K562 (cell line): ENCODE data around the gene PPP3CB. TPM values are rescaled to one million over a fixed set of nuclear protein-coding genes. Genes with fewer than 3 reads are reported as not detected.

Experiments
- BMI1 ChIP-seq: fragments of 150-350 bp; IDR thresholded peaks from 2 replicates; pipeline ENCODE4 v1.6.1; 2014; ENCODE audit warnings: low read length
- CBFA2T2 ChIP-seq: fragments of 450-650 bp; conservative IDR thresholded peaks from 2 replicates; pipeline ENCODE4 v1.6.1; 2017; ENCODE audit warnings: mild to moderate bottlenecking
- CSDE1 ChIP-seq, 2 experiments: fragments of 450-650 bp; IDR thresholded peaks; 2 replicates each; pipeline ENCODE4 v1.6.1; 2016; ENCODE audit warnings: mild to moderate bottlenecking in 1 of 2
- ESRRA ChIP-seq: fragments of 450-650 bp; IDR thresholded peaks from 2 replicates; pipeline ENCODE4 v1.6.1; 2014; ENCODE audit warnings: low read depth, mild to moderate bottlenecking, moderate library complexity, borderline replicate concordance
- KLF13 ChIP-seq: fragments of 450-650 bp; IDR thresholded peaks from 2 replicates; pipeline ENCODE4 v1.6.1; 2016; ENCODE audit warnings: missing genetic modification characterization, low read depth, mild to moderate bottlenecking, missing compliant biosample characterization, moderate library complexity, borderline replicate concordance
- NCOA6 ChIP-seq: fragments of 450-650 bp; IDR thresholded peaks from 2 replicates; pipeline ENCODE4 v1.6.1; 2017; ENCODE audit warnings: mild to moderate bottlenecking
- PHB ChIP-seq: fragments of 250-450 bp; sonication (Bioruptor Pico); IDR thresholded peaks from 2 replicates; pipeline ENCODE4 v1.5.0; 2021
- POLR3G ChIP-seq: IDR thresholded peaks from 2 replicates; pipeline ENCODE4 v1.6.1; 2011; ENCODE audit not compliant: insufficient read length, insufficient replicate concordance; ENCODE audit errors: extremely low read depth
- STAT5A ChIP-seq: IDR thresholded peaks from 2 replicates; pipeline ENCODE4 v1.6.1; 2012; ENCODE audit warnings: low read length, inconsistent platforms, borderline replicate concordance
- VEZF1 ChIP-seq: fragments of 200-800 bp; sonication (Bioruptor generic); IDR thresholded peaks from 2 replicates; pipeline ENCODE4 v1.6.1; 2017; ENCODE audit warnings: missing genetic modification characterization, missing compliant biosample characterization
- ZSCAN29 ChIP-seq: fragments of 450-650 bp; IDR thresholded peaks from 2 replicates; pipeline ENCODE4 v1.6.1; 2017
- ZSCAN32 ChIP-seq: fragments of 450-650 bp; formaldehyde crosslinking; IDR thresholded peaks from 2 replicates; pipeline ENCODE4 v1.4.0; 2020; ENCODE audit warnings: mild to moderate bottlenecking, moderate library complexity
- polyA plus RNA-seq, 8 experiments: library from polyadenylated mRNA; depleted of rRNA in 4 of 8; stranded (reverse) in 5 of 8; unstranded in 3 of 8; fragments of >200 nt; fragmentation: Nextera tagmentation in 2 of 8; fragmentation: Illumina TruSeq in 1 of 8; extraction: Ambion mirVana in 2 of 8; extraction: Trizol in 1 of 8; gene quantifications; 2 replicates each; pipeline versions ENCODE4 v1.2.1 to v1.2.3, GENCODE V29; 2011 to 2014; ENCODE audit warnings: inconsistent platforms in 1 of 8, missing spikeins in 1 of 8
- total RNA-seq, 7 experiments: library from RNA; depleted of rRNA in 6 of 7; stranded (reverse); fragments of >200 nt in 6 of 7; fragmentation: Illumina TruSeq in 2 of 7; extraction: Trizol in 2 of 7; gene quantifications; 2 replicates each; pipeline versions ENCODE4 v1.2.1 to v1.2.3, GENCODE V29; 2011 to 2021; ENCODE audit warnings: low replicate concordance in 1 of 7
- TF ChIP-seq, protein P1 (sequence below): fragments of 250-450 bp; sonication (Bioruptor Pico); IDR thresholded peaks from 2 replicates; pipeline ENCODE4 v1.5.0; 2021; ENCODE audit warnings: mild to moderate bottlenecking, moderate library complexity
- TF ChIP-seq, protein P2 (sequence below): fragments of 450-650 bp; IDR thresholded peaks from 2 replicates; pipeline ENCODE4 v1.6.1; 2016
- TF ChIP-seq, protein P3 (sequence below): fragments of 250-450 bp; sonication (Bioruptor Pico); IDR thresholded peaks from 2 replicates; pipeline ENCODE4 v1.8.0; 2022; ENCODE audit warnings: inconsistent platforms, mild to moderate bottlenecking, moderate library complexity, borderline replicate concordance
- TF ChIP-seq, protein P4 (sequence below), 2 experiments: fragments of 250-450 bp in 1 of 2; fragments of 450-650 bp in 1 of 2; sonication (Bioruptor Pico) in 1 of 2; IDR thresholded peaks; 2 replicates each; pipeline versions ENCODE4 v1.6.1 to v1.8.0; 2016 to 2021; ENCODE audit warnings: mild to moderate bottlenecking in 2 of 2, moderate library complexity in 2 of 2, missing compliant biosample characterization in 1 of 2, missing genetic modification characterization in 1 of 2
- TF ChIP-seq, protein P5 (sequence below): sonication (generic); formaldehyde crosslinking; IDR thresholded peaks from 2 replicates; pipeline ENCODE4 v1.8.1; 2023; ENCODE audit warnings: mild to moderate bottlenecking, missing genetic modification reagents

The PPP3CB gene
- total and polyA plus RNA-seq, 9 of the 15 experiments (the other 6 are each of a cell fraction or from before 2014, with no cell fraction given), result 9.6 to 27.6 (median 17.8) TPM

DNA sequence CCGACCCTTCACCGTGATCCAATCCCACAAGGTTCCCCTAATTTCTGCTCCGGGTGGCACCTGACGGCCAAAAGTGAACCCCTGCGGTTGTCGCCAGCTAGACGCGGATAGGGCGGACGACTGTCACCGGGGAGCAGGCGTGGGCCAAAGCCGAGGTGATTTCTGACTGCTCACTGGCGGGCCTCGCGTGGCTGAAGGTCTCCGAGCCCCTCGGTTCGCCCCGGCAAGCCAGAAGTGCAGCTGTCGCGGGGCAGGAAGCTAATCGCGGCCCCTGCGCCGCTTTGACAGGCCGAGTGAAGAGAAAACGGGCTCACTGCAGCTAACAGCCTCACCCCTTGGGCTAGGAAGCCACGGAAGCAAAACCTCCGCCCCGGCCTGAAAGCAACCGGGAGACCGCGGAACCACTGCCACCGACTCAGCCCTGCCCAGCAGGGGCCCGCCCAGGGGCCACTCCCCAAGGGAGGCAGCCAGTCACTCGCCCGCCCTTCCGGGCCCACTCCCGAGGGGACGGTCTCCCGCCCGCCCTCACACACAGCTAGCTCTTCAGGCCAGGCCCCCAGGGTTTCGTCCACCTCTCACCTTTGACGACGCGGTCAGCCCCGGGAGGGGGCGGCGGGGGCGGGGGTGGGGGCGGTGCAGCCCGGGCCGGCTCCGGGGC, 469 bp downstream of the PPP3CB start (continued):
- TF ChIP-seq, protein P1, sequence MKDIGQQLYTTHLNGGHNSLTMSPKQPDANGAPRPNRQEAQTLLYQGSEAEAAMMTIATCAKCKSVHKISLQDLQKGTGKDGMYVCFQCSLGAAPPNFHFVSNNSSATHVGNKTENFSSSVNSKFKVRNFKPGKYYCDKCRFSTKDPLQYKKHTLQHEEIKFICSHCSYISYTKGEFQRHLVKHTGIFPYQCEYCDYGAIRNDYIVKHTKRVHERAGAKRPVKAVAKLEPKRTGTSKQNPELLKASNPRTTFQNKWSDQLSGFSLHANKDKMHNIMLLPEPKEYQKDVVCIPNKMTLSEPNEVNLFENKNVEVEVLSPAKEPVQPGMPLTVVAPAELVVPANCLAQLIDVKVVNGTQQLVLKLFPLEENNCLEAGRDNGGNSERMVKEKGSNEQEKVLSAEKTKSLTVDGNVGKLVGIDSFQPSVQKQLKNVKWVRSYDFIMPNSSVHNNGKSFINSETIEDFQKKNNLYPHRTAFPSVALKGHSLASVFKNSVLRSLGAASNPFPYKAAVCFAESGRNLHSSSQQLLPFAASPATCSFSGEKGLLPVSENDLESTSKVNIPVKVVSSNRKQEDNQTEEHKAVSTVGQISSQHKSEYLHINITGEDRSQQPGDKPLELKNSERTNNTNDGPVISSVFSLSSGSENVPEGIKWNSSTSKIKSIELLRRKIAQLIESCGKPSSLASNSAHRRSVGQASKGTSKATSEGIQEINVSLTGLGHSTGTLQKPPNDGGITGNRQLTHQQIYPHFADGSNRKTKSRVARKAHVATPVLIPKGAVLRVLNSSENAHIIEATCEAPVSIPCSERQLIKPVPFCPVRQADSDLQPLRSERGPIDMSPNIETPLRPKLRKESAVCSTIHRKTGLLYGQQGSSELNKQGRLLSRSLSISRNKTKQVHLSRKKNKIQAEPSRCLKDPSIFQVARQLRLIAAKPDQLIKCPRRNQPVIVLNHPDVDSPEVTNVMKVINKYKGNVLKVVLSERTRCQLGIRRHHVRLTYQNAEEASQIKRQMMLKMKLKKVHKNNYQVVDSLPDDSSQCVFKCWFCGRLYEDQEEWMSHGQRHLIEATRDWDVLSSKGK, result no peak
- TF ChIP-seq, protein P2, sequence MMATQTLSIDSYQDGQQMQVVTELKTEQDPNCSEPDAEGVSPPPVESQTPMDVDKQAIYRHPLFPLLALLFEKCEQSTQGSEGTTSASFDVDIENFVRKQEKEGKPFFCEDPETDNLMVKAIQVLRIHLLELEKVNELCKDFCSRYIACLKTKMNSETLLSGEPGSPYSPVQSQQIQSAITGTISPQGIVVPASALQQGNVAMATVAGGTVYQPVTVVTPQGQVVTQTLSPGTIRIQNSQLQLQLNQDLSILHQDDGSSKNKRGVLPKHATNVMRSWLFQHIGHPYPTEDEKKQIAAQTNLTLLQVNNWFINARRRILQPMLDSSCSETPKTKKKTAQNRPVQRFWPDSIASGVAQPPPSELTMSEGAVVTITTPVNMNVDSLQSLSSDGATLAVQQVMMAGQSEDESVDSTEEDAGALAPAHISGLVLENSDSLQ, result peak; percentile 54
- TF ChIP-seq PHB (CRISPR knock-in tag) (peak; percentile 80; the same call in 1 of the 2 replicates), CBFA2T2 (no peak), STAT5A (no peak), VEZF1 (CRISPR knock-in tag) (peak; percentile 97), POLR3G (no peak), ZSCAN32 (CRISPR knock-in tag) (no peak), KLF13 (peak; percentile 20; the same call in 1 of the 2 replicates), CSDE1 (IDR thresholded peaks at IDR 0.05) (no peak), ZSCAN29 (no peak), ESRRA (0 out of 2 replicates have a peak, but pooled peaks have one; percentile 41), NCOA6 (no peak), BMI1 (no peak)
- TF ChIP-seq, protein P3, sequence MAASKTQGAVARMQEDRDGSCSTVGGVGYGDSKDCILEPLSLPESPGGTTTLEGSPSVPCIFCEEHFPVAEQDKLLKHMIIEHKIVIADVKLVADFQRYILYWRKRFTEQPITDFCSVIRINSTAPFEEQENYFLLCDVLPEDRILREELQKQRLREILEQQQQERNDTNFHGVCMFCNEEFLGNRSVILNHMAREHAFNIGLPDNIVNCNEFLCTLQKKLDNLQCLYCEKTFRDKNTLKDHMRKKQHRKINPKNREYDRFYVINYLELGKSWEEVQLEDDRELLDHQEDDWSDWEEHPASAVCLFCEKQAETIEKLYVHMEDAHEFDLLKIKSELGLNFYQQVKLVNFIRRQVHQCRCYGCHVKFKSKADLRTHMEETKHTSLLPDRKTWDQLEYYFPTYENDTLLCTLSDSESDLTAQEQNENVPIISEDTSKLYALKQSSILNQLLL (CRISPR knock-in tag), result no peak
- TF ChIP-seq, protein P4, sequence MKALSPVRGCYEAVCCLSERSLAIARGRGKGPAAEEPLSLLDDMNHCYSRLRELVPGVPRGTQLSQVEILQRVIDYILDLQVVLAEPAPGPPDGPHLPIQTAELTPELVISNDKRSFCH (CRISPR knock-in tag; IDR thresholded peaks at IDR 0.05), result no peak
- TF ChIP-seq, protein P4 (tag; IDR thresholded peaks at IDR 0.05), result peak; percentile 80; the same call in 1 of the 2 replicates
- TF ChIP-seq, protein P5, sequence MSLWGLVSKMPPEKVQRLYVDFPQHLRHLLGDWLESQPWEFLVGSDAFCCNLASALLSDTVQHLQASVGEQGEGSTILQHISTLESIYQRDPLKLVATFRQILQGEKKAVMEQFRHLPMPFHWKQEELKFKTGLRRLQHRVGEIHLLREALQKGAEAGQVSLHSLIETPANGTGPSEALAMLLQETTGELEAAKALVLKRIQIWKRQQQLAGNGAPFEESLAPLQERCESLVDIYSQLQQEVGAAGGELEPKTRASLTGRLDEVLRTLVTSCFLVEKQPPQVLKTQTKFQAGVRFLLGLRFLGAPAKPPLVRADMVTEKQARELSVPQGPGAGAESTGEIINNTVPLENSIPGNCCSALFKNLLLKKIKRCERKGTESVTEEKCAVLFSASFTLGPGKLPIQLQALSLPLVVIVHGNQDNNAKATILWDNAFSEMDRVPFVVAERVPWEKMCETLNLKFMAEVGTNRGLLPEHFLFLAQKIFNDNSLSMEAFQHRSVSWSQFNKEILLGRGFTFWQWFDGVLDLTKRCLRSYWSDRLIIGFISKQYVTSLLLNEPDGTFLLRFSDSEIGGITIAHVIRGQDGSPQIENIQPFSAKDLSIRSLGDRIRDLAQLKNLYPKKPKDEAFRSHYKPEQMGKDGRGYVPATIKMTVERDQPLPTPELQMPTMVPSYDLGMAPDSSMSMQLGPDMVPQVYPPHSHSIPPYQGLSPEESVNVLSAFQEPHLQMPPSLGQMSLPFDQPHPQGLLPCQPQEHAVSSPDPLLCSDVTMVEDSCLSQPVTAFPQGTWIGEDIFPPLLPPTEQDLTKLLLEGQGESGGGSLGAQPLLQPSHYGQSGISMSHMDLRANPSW (CRISPR knock-in tag), result peak; percentile 94; the same call in 1 of the 2 replicates
